GM21825 (cell line): ENCODE results near the gene MIB2.
"Not testable (repeated sequence)": the region's sequence is repeated elsewhere in the genome, so short reads cannot be mapped to it uniquely, and the experiment has no call there.

Source experiments
- ATAC-seq: cut with Tn5 transposase; IDR thresholded peaks from one replicate; pipeline ENCODE4 v1.9.1; 2021; ENCODE audit warnings: mild to moderate bottlenecking, moderate library complexity; ENCODE audit not compliant: unreplicated experiment

MIB2 gene

GRCh38 chr1:1615256-1616044 is at the start of gene MIB2:
Gene MIB2, plus strand, starts transcription at chr1:1615500. Its CDS starts 7,953 bp downstream, at chr1:1623453.
- ATAC-seq = peak; percentile 71

GRCh38 chr1:1567152-1567875 is 48.0 kb upstream of the MIB2 start:
- ATAC-seq = no peak

GRCh38 chr1:1567891-1568291 is 47.4 kb upstream of the MIB2 start:
- ATAC-seq = no peak

GRCh38 chr1:1569341-1569740 is 46.0 kb upstream of the MIB2 start:
- ATAC-seq = no peak

- ATAC-seq = peak; percentile 51
Measured at GRCh38 chr1:1573843-1574720, 41.2 kb upstream of the MIB2 start.

- peak; percentile 73 for ATAC-seq
Measured at GRCh38 chr1:1574721-1575537, 40.4 kb upstream of the MIB2 start, which contains the start of gene SSU72. Gene SSU72, minus strand, starts transcription at chr1:1574863. Its CDS starts 306 bp downstream, at chr1:1574557.

GRCh38 chr1:1577367-1578011 is 37.8 kb upstream of the MIB2 start:
- no peak for ATAC-seq

GRCh38 chr1:1578371-1578940 is 36.8 kb upstream of the MIB2 start:
- ATAC-seq = no peak

- no peak for ATAC-seq
Measured at GRCh38 chr1:1582585-1583346, 32.5 kb upstream of the MIB2 start.

- ATAC-seq = no peak
Measured at GRCh38 chr1:1583347-1584010, 31.8 kb upstream of the MIB2 start.

GRCh38 chr1:1591452-1591851 is 23.8 kb upstream of the MIB2 start:
- ATAC-seq = no peak

GRCh38 chr1:1593834-1594601 is 21.3 kb upstream of the MIB2 start:
- no peak for ATAC-seq

GRCh38 chr1:1594602-1595260 is 20.6 kb upstream of the MIB2 start:
- no peak for ATAC-seq

- ATAC-seq = not testable (repeated sequence)
Measured at GRCh38 chr1:1595341-1595740, 20.0 kb upstream of the MIB2 start.

- ATAC-seq = no peak
Measured at GRCh38 chr1:1596493-1597274, 18.6 kb upstream of the MIB2 start.

GRCh38 chr1:1597275-1597930 is 17.9 kb upstream of the MIB2 start:
- ATAC-seq = no peak
